Stimulated activated CD4-positive, alpha-beta T cell treated with anti-CD3 and anti-CD28 coated beads, Interleukin-2, amount 100 ng/mL, for 4 hours (primary cell): ENCODE results near the gene LCE1A.
A peak's percentile ranks its signal among the peaks of the same experiment; 100 is the strongest.

Source experiments
- DNase-seq: peaks from one replicate; pipeline ENCODE4 v3.0.0-alpha.2; 2020; ENCODE audit warnings: low read depth

Gene LCE1A

GRCh38 chr1:152827173-152827572, at the start of gene LCE1A:
Gene LCE1A, plus strand, starts transcription at chr1:152827473. Its CDS starts 0 bp downstream, at chr1:152827473.
- DNase-seq, result no peak

GRCh38 chr1:152777510-152778137, 49.6 kb upstream of the LCE1A start:
- no peak for DNase-seq

GRCh38 chr1:152783095-152783494, 44.2 kb upstream of the LCE1A start:
- DNase-seq, result no peak

- DNase-seq, result no peak
Measured at GRCh38 chr1:152786077-152786476, 41.2 kb upstream of the LCE1A start, which contains the start of gene LCE1E. Gene LCE1E, plus strand, starts transcription at chr1:152786257. Its CDS starts 1,043 bp downstream, at chr1:152787300.

- DNase-seq, result no peak
Measured at GRCh38 chr1:152795686-152796085, 31.6 kb upstream of the LCE1A start.

GRCh38 chr1:152796421-152796820, 30.9 kb upstream of the LCE1A start, which contains the start of gene LCE1D:
Gene LCE1D, plus strand, starts transcription at chr1:152796721. Its CDS starts 1,074 bp downstream, at chr1:152797795.
- DNase-seq, result no peak

GRCh38 chr1:152801333-152801732, 25.9 kb upstream of the LCE1A start:
- DNase-seq, result no peak

- DNase-seq, result no peak
Measured at GRCh38 chr1:152806576-152806975, 20.7 kb upstream of the LCE1A start, which contains the start of gene LCE1C. Gene LCE1C, minus strand, starts transcription at chr1:152806651. Its CDS starts 1,173 bp downstream, at chr1:152805478.

GRCh38 chr1:152811050-152811449, 16.2 kb upstream of the LCE1A start:
- no peak for DNase-seq

- no peak for DNase-seq
Measured at GRCh38 chr1:152811671-152812070, 15.6 kb upstream of the LCE1A start, which contains the start of gene LCE1B. Gene LCE1B, plus strand, starts transcription at chr1:152811971. Its CDS starts 476 bp downstream, at chr1:152812447.

- no peak for DNase-seq
Measured at GRCh38 chr1:152817309-152817708, 10.0 kb upstream of the LCE1A start.

- DNase-seq, result no peak
Measured at GRCh38 chr1:152823294-152823693, 4.0 kb upstream of the LCE1A start.

GRCh38 chr1:152824964-152825363, 2.3 kb upstream of the LCE1A start:
- DNase-seq, result no peak

GRCh38 chr1:152836870-152837269, 9.6 kb downstream of the LCE1A start:
- DNase-seq, result no peak

- DNase-seq, result no peak
Measured at GRCh38 chr1:152842556-152842955, 15.3 kb downstream of the LCE1A start, which contains the start of gene LCE6A. Gene LCE6A, plus strand, starts transcription at chr1:152842856. Its CDS starts 665 bp downstream, at chr1:152843521.

GRCh38 chr1:152855661-152856060, 28.4 kb downstream of the LCE1A start:
- DNase-seq, result no peak

- no peak for DNase-seq
Measured at GRCh38 chr1:152858062-152858461, 30.8 kb downstream of the LCE1A start.

GRCh38 chr1:152859696-152860095, 32.4 kb downstream of the LCE1A start, which contains the start of gene LCE7A:
Gene LCE7A, plus strand, starts transcription at chr1:152859996. Its CDS starts 702 bp downstream, at chr1:152860698.
- no peak for DNase-seq

GRCh38 chr1:152860129-152860528, 32.9 kb downstream of the LCE1A start:
- DNase-seq, result no peak

GRCh38 chr1:152861374-152861773, 34.1 kb downstream of the LCE1A start:
- no peak for DNase-seq

GRCh38 chr1:152864443-152864842, 37.2 kb downstream of the LCE1A start:
- no peak for DNase-seq

GRCh38 chr1:152866321-152866720, 39.0 kb downstream of the LCE1A start:
- DNase-seq, result no peak

- peak; percentile 24 for DNase-seq
Measured at GRCh38 chr1:152869808-152870419, 42.6 kb downstream of the LCE1A start.
